GM19395 (cell line): ENCODE results near the gene UVSSA.
"Not testable (repeated sequence)": the region's sequence is repeated elsewhere in the genome, so short reads cannot be mapped to it uniquely, and the experiment has no call there.

Experiments used
- ATAC-seq: cut with Tn5 transposase; IDR thresholded peaks from one replicate; pipeline ENCODE4 v1.9.1; 2021; ENCODE audit warnings: mild to moderate bottlenecking, moderate library complexity; ENCODE audit not compliant: unreplicated experiment

UVSSA gene

DNA sequence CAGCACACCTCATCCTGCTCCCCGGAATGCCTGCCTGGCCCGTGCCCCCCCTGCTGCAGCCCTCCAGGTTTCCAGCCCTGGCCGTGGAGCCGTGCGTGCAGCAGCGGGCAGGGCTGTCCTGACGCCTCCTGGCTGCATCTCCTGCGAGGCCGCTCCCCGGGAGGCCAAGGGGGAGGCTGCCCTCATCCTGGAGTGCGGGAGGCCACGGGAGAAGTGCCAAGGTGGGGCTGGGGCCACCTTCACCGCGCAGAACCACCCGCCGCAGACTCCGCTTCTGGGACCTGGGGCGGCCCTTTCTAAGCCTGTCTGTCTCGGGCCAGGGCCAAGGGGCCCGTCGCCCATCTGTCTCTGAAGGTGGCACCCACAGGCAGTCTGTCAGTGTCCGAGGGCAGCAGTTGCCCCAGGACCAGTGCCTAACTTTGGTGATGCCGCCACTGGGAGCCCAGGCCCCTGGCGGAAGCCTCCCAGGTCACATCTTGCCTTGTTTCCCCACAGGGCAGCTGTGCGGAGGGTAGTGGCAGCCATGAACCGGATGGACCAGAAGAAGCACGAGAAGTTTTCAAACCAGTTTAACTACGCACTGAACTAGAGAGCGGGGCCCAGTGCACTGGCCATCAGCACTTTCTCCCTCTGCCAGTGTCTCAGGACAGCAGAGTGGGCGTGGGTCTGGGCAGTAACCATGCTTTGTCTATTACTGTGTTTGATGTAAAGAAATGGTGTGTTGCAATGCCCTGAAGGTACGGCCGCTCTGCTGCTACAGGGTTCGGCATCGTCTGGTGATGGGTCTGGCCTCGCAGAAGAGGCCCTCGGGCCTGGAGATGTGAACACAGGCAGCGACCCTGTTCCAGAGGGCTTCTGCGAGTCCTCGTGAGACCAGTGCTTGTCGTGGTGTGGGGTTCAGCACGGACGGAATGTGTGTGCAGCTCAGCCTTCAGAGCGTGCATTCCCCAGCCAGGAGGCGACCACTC, 38.6 kb downstream of the UVSSA start:
- ATAC-seq: no peak

DNA sequence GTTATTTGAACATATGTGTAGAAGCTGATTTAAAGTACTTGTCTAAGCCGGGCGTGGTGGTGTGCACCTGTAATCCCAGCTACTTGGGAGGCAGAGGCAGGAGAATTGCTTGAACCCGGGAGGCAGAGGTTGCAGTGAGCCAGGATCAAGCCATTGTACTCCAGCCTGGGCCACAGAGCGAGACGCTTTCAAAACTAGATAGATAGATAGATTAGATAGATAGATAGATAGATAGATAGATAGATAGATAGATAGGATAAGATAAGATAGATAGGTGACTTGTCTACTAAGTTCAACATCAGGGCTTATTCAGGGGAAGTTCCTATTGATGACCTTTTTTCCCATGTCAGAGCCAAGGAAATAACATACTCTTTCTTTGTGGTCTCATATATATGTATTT, 46.4 kb downstream of the UVSSA start:
- ATAC-seq: not testable (repeated sequence)

DNA sequence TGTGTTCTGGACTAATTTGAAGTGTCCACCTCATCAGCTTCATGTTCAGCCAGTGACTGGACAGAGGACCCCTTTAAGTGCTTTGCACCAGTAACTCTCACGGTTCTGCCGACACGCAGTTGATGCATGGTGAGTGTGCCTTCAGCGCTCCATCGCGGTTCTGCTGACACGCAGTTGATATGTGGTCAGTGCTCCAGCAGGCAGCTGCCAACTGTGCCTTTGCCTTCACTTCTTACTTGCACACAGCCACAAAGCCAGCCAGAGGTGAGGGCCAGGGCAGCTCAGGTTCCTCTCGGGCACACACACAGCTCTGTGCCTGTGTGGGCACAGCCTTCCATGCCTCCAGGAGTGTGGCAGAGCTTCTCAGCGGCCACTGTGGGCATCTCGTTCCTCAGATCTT, 46.9 kb downstream of the UVSSA start:
- ATAC-seq: no peak

DNA sequence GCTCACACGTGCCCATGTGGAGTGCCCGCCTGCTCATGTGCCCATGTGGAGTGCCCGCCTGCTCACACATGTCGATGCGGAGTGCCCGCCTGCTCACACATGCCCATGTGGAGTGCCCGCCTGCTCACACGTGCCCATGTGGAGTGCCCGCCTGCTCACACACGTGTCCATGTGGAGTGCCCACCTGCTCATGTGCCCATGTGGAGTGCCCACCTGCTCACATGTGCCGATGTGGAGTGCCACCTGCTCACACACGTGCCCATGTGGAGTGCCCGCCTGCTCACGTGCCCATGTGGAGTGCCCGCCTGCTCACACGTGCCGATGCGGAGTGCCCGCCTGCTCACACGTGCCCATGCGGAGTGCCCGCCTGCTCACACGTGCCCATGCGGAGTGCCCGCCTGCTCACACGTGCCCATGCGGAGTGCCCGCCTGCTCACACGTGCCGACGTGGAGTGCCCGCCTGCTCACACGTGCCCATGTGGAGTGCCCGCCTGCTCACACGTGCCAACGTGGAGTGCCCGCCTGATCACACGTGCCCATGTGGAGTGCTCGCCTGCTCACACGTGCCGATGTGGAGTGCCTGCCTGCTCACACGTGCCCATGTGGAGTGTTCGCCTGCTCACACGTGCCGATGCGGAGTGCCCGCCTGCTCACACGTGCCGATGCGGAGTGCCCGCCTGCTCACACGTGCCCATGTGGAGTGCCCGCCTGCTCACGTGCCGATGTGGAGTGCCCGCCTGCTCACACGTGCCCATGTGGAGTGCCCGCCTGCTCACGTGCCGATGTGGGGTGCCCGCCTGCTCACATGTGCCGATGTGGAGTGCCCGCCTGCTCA, 47.8 kb downstream of the UVSSA start:
- not testable (repeated sequence) for ATAC-seq

DNA sequence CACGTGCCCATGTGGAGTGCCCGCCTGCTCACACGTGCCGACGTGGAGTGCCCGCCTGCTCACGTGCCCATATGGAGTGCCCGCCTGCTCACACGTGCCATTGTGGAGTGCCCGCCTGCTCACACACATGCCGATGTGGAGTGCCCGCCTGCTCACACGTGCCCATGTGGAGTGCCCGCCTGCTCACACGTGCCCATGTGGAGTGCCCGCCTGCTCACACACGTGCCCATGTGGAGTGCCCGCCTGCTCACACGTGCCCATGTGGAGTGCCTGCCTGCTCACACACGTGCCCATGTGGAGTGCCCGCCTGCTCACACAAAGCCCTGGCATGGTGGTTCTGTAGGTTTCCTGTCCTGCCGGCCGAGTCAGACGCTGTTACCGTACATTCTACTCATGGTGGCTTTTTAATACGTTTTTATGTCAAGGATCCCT, 48.4 kb downstream of the UVSSA start:
- ATAC-seq: not testable (repeated sequence)

DNA sequence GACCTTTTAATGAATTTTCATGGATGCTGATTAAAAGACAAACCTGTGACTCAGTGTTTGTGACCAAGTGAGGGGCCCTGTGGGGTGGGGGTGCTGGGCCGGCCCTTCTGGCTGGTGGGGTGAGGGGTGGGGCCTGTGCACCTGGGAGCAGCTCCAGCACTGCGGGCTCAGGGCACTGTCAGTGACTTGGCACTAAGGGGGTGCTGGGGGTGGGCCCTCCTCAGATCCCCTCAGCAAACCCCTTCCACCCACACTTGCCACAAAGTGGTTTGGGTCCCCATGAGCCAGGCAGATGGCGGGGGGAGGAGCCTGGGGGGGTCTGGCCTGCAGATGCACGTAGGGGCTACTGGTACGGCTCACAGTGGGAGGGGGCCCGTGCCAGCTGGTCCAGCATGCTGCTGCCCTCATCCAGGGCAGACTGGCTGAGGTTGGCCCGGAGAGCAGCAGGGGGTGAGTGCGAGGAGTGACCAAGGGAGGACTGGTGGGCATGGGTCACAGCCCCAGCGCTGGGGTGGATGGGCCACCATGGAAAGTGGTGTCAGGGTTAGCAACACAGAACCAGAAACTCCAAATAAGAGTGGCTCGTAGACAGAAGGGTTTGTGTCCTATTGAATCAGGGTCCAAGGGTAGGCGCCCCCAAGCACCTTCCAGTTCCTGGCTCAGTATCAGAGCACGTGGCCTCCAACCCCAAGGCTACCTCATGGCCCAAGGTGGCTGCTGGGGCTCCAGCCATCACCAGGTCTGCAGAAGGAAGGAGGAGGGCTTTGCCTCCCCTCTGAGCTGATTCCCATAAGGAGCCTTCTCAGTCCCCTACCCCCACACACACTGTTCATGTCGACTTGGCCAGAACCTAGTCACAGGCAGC, 49.2 kb downstream of the UVSSA start:
- no peak for ATAC-seq

DNA sequence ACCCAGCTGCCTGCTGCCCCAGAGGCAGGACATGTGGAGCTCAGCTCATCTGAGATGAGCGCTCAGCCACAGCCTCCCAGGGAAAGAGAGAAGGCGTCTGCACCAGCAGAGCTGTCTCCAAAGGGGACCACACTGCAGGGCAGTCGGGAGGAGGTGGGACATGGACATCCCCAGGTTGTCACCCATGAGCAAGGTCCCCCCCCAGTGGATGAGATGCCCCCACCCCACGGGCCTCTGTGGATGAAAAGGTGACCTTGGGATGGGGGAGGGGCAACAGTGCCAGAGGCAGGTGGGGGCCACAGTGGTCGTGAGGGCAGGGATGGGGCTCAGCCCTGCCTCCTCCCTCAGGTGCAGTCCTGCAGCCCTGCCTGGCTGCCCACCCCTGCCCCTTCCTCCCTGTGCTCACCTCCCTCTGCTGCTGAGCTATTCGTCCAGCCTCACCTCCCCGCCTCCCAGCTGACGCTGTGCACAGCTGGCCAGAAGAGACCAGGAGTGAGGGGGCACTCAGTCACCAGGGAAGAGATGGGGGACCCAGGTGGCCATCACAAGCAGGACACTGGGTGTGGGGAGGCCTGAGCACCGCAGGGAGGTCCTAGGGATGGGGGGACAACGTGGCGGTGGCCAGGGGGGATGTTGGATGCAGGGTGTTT, 49.9 kb downstream of the UVSSA start:
- ATAC-seq: no peak

DNA sequence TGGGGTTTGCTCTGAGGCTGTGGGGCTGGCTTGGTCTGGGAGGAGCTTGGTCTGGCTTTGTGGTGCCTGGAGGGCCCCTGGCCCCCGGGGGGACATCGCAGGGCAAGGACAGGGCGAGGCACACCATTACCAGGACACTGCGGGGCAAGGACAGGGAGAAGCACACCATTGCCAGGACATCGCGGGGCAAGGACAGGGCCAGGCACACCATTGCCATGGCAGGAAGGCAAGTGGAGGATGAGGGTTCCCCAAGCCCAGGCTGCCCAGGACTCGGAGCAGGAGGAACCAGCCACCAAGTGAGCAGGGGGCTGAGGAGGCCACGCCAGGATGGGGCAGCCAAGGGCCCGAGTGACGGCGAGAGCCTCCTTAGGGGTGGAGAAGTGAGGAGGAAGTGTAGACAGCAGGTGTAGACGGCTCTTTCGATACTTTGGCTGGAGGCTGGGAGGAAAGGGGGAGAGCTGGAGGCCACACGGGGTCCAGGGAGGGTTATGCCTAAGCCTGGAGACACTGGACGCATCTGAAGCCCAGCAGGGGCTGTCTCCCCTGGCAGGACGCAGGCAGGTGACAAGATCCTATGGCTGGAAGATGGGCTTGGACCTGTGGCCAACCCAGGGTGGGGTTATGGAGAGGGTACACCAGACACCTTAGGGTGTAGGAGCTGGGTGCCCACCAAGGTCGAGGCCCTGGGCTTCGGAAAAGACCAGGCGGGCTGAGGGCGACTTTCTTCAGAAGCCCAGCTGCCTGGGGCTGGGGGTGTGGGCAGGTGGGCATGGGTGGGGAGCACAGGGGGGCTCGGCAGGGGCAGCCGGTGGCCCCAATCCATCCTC, 51.9 kb downstream of the UVSSA start:
- no peak for ATAC-seq

DNA sequence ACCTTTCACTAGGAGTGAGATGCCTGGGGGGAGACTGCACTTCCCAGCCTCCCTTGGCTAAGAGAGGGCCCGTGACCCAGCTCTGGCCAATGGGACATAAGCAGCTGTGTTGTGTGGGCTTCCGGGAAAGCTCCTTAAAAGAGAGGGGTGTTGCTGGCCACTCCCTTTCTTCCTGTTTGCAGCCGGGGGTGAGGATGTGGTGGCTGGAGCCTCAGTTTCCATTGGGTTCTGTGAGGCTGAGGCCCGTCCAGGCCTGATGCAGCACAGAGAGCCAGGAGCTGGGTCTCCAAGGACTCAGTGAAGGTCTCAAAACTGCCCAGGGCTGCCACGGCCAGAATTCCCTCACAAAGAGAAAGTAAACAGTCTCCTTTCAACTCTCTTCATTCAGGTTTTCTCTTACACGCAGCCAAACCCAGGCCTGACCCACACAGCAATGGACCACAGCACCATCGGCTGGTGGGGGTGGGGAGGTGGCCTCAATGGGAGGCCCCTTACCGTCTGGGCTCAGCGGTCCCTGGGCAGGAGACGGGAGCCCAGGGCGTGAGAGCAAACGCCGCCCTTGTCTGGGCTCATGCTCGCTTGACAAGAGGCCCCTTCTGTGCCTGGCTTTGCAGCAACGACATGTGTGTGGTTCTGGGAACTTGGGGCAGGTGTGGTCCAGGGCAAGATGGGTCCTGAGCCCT, 52.6 kb downstream of the UVSSA start:
- ATAC-seq: no peak

DNA sequence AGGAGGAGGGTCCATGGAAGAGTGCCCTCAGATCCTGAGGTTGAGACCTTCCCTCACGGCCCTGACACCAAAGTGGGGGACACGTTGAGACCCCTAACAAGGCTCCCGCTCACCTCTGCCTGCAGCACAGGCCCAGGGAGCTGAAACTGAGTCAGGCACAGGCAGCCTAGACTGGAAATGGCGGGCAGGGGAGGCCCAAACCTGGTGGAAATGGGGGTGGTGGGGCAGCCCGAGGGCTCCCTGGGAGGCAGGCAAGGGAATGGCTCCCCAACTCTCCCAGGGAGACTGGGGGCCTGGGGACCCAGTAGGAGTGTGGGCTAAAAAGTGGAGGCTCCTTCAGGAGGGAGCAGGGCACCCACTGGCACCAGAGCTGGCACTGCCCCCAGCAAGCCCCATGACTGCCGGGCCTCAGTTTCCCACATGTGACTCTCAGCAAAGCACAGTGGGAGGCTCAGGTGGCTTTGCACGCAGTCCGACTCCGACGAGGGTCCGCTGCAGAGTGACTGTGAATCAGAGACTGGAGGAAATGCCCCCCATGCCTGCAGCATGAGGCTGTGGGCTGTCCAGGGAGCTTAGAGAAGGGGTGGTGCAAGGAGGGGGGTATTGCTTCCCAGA, 53.3 kb downstream of the UVSSA start:
- no peak for ATAC-seq

DNA sequence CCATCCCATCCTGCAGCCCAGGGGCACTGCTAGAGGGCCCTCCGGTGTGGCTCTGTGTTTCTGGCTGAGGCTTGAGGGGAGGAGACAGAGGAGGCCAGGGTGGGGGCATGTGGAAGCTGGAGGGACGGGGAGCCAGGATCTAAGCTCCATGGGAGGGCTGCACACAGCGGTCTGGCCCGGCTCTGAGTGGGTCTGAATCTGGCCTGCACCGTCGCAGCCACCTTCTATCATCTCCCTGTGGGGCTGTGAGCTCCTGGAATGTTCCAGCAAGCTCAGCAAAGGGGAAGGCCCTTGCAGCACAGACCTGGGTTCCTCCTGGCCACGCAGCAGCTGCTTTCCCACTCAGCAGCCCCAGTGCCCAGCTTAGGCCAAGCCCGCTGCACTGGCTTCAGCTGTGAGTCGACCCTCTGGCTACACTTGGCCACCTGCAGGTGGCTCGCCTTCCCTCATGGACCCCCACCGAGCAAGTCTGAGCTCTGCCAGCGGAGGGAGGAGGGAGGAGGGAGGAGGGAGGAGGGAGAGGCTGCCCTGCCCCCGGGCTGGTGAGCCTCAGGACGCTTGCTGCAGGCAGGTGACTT, 53.9 kb downstream of the UVSSA start:
- ATAC-seq: no peak

DNA sequence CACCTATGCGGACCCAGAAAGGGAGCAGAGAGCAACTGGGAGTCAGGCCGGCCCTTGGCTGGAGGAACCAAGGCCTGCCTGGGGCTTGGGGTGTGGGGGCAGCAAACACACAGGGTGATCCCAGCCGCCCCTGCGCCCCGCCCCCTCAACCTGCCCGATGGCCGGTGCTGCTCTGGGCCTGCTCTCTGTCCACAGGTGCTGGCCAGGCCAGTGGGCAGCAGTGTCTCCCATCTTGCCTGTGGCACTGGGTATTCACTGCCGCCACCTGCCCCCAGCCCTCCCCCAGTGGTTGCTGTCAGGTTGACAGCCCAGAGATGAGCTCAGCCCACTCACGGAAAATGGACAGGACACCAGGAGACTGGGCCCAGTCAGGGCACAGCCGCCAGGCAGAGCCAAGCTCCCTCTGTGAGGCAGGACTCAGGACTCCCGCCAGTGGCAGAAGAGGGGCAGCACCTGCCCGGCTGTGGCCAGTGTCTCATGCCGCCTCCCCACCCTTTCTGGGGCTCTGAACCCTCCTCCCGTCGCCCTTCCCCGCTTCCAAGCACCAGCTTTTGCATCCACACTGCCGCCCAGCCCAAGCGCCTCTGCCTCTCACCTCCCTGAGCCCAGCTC, 54.5 kb downstream of the UVSSA start:
- ATAC-seq: no peak

DNA sequence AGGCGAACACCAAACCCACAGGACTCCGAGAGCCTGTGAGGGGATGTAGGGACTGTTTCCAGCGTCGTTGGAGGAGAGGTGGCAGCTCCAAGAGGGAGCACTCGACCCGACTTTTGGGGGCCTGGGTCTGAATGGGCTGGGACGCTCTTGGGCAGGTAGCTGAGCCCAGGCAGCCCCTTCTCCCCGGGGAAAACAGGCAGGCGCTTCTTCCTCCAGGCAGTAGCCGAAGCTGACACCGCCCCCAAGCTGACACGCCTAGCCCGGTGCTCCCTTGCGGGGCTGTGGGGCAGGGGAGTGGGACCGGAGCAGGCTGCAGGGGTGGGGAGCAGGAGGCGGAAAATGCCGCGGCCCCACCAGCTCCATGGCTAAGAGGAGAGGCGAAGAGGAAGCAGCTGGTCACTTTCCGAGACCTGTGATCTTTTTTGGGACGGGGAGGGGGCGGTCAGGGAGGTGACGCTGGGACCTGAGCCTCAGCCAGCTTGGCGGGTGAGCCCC, 55.1 kb downstream of the UVSSA start:
- ATAC-seq: no peak

DNA sequence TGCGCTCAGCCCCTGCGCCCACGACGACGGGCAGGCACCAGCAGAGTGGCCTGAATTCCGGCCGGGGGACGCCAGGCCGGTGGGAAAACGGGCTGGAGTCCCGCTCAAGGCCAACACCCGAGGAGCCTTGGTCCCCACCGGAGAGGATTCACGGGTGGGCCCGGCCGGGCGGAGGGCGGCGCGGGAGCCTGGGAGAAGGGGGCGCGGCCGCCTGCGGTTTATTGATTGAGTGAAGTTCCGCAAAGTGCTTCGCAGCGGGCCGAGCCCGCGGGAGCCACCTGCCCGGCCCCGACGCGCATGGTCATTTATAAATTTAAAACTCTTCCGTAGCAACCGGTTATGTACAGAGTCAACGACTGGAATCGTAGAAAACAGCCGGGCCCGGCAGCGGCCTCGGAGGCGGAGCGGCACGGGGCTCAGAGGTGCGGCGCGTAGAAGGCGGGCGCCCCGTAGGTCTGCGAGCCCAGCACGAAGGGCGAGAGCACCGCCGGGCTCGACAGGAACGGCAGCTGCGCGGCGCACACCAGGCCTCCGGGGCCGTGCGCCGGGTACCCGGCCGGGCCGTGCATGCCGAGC, 55.6 kb downstream of the UVSSA start:
- ATAC-seq: no peak

DNA sequence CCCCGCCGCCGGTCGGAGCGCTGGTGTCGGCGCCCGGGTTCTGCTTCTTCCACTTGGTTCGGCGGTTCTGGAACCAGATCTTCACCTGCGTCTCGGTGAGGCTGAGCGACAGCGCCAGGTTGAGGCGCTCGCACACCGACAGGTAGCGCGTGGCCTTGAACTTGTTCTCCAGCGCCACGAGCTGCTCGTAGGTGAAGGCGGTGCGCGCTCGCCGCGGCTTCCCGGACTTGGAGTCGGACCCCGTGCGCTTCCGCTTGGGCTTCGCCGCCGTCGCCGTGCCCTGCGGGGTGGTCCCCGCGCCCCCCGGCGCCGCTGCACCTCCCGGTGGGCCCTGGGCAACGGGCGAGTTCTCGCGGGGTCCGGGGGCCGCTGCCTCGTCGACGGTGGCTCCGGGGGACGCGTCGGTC, 56.2 kb downstream of the UVSSA start:
- no peak for ATAC-seq

DNA sequence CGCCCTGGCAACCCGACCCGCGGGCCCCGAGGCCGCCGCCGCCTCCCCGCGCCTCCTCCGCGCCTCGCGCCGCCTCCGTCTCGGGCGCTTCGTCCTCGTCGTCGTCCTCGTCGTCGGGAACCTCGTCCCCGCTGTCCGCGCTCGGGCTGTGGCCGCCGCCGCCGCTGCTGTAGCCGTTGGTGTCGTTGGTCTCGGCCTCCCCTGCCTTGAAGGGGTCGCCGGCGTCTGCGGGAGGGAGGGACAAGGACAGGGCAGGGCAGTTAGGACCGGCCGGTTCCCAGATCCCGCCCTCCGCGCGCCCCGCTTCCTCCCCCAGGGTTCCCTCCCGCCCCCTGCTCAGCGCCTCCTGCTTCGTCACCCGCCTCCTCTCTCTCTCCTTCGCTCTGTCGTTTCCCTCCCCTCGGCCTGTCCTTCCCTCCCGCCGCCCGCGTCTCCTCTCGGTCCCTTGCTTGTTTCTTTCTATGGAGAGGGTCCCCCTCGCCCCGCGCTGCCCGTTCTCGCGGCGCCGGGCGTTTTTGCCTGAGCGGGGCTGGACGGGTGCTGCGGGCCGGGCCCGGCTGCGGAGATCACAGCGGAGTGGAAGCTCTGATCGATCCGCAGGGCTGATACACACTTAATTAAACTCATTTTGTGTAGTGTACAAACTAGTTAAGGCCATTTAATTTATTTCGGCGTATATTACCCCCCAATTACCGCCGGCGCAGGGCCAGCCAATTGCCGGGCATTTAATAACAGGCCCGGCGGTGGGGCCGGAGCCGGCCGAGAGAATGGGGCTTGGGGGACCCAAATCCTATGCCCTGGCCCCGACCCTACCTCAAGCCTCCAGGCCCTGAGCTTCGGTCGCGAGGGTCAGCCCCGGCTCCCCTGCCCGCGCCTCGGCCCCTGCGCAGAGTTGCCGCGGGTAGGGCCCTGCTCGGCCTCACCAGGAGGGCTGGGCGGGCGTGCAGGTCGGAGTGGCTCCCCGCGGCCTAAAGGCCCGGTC, 56.9 kb downstream of the UVSSA start:
- no peak for ATAC-seq
